ENCODE results near the gene SRCIN1.
A peak's percentile ranks its signal among the peaks of the same experiment; 100 is the strongest.

The SRCIN1 gene

DNA sequence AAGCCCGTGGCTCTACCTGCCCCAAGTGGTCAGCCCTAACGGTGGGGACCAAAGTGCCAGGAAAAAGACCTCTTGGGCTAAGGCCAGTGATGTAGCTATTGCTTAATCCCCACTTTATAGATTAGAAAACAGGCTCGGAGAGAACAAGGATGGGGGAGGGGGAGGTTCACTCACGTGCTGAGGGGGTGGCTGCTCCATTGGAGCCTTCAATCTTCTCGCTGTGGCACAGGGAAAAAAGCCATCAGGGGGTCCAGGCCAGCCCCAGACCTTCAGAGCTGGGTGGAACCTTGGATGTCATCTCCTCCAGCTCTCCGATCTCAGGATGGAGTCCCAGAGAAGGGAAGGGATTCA is 45.9 kb downstream of the SRCIN1 start:
- DNase-seq (ENCODE audit: low read depth) = no peak
- TF ChIP-seq, protein P1, sequence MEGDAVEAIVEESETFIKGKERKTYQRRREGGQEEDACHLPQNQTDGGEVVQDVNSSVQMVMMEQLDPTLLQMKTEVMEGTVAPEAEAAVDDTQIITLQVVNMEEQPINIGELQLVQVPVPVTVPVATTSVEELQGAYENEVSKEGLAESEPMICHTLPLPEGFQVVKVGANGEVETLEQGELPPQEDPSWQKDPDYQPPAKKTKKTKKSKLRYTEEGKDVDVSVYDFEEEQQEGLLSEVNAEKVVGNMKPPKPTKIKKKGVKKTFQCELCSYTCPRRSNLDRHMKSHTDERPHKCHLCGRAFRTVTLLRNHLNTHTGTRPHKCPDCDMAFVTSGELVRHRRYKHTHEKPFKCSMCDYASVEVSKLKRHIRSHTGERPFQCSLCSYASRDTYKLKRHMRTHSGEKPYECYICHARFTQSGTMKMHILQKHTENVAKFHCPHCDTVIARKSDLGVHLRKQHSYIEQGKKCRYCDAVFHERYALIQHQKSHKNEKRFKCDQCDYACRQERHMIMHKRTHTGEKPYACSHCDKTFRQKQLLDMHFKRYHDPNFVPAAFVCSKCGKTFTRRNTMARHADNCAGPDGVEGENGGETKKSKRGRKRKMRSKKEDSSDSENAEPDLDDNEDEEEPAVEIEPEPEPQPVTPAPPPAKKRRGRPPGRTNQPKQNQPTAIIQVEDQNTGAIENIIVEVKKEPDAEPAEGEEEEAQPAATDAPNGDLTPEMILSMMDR (IDR thresholded peaks at IDR 0.05; ENCODE audit: low read depth, low read length, missing control alignments) = no peak
- in situ Hi-C loops (cut with HindIII; ENCODE audit: low sequenced_read_pairs) = no loop called here
- no peak overlapping the region for H3K4me3 ChIP-seq (ENCODE audit: low read depth, low read length)

DNA sequence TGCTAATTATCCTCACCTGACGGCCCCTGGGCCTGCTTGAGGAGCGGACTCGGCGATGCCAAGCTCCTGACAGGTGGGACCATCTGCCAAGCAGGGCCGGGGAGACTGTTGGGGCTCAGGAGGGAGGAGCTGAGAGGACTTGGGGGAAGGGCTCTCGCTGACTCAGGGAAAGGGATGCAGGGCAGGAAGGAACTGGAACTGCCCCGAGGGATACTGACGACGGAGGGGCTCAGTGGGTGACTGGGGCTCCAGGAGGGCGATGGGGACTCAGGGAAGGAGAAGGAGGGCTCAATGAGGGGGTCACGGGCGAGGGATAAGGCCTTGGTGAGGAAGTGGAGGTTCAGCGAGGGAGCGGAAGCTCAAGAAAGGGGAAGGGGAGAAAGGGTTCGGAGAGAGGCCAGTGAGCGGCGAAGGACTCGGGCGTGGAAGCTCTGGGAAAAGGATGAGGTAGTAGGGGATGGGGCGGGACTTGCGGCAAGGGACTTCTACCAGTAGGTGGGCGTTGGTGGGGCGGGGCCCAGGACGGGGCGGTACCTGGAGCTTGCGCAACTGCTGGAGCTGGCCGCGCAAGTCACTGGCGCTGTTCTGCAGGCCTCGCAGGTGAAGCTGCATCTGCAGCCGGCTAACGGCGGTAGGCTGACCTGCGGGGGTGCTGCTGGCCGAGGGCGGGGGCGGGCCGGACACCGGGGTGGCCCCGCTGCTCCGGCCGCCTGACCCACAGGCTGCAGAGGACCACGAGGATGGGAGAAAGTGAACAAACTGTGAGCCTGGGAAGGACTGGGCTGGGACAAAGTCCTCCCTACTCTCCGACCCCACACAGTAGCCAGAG is 46.5 kb downstream of the SRCIN1 start:
- in situ Hi-C loops (cut with HindIII; ENCODE audit: low sequenced_read_pairs) = no loop called here
- no peak for DNase-seq (ENCODE audit: low read depth)
- no peak overlapping the region for H3K4me3 ChIP-seq (ENCODE audit: low read depth, low read length)
- TF ChIP-seq, protein P1 (IDR thresholded peaks at IDR 0.05; ENCODE audit: low read depth, low read length, missing control alignments) = no peak

DNA sequence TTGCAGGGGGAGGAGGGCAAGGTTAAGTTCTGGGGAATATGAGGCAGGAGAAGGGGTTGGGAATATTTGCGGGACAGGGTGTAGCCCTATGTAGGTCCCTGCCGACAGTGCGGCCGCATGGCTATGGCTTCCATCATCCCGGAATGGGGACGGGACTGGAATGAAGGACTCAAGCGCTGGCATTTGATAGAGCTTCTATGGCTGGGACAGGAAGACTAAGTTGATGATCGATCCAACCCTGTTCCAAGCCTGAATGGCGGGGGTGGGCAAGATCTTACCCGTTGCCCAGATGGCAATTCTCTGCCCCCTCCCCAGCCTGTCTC is 47.1 kb downstream of the SRCIN1 start:
- peak overlapping the region; percentile 37 for H3K4me3 ChIP-seq (ENCODE audit: low read depth, low read length)
- no peak for DNase-seq (ENCODE audit: low read depth)
- TF ChIP-seq, protein P1 (IDR thresholded peaks at IDR 0.05; ENCODE audit: low read depth, low read length, missing control alignments) = no peak
- in situ Hi-C loops (cut with HindIII; ENCODE audit: low sequenced_read_pairs) = no loop called here

DNA sequence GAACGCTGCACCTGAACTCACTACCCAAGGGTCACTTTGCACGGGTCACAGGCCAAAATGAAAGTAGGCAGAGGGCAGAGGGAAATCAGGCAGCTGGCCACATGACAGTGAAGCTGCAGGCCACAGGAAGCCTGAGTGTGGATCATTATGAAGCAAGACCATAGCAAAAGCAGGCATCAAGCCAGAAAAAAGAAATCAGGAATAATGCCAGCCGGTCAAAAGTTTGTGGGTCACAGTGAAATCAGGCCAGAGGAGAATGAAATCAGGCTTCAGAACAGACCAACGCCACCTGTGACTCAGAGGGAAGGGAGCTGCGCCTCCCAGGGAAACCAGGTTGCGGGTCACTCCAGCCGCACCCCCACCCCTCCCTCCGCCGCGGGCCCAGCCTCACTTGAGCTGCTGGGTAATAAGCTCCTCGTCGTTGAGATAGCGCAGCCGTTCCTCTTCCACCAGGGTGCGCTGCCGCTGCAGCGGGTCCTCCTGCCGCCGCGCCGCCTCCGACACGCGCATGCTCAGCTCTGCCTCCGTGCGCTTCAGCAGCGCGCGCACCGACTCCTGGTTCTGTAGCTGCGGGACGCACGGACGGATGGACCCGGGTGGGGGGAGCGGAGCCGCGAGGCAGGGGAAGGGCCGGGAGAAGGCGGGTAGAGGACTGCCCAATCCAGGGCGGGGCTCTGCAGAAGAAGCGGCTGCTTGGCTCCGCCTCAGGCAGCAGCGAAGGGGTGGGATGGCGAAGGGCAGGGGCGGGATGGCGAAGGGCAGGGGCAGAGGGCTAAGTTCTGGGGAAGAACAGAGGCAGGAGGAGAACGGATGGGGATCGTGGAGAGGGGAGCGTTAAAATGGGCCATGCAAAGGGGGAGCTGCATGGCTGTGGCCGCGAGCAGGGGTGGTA is 47.7 kb downstream of the SRCIN1 start:
- in situ Hi-C loops (cut with HindIII; ENCODE audit: low sequenced_read_pairs) = no loop called here
- DNase-seq (ENCODE audit: low read depth) = peak; percentile 68
- TF ChIP-seq, protein P1 (IDR thresholded peaks at IDR 0.05; ENCODE audit: low read depth, low read length, missing control alignments) = peak; percentile 95
- H3K4me3 ChIP-seq (ENCODE audit: low read depth, low read length) = peak overlapping the region; percentile 37

DNA sequence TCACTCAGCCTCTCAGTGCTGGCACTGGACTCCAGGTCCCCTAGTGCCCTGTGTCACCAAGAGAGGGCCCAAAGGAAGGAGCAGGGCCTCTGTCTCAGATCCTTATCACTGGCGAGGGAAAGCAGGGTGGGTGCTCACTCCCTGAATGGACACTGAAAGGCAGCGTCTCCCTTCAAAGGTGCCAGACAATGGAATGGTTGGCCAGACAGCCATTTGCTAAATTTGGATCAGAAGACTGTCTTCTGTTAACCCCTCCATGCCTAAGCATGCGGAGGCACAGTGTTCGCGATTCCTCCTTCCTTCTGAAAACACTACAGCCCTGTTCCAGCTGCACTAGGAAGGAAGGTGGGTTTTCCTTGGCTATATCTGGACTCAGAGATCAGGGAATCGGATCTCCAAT is 48.4 kb downstream of the SRCIN1 start:
- in situ Hi-C loops (cut with HindIII; ENCODE audit: low sequenced_read_pairs) = no loop called here
- TF ChIP-seq, protein P1 (IDR thresholded peaks at IDR 0.05; ENCODE audit: low read depth, low read length, missing control alignments) = no peak
- no peak for DNase-seq (ENCODE audit: low read depth)
- no peak overlapping the region for H3K4me3 ChIP-seq (ENCODE audit: low read depth, low read length)

DNA sequence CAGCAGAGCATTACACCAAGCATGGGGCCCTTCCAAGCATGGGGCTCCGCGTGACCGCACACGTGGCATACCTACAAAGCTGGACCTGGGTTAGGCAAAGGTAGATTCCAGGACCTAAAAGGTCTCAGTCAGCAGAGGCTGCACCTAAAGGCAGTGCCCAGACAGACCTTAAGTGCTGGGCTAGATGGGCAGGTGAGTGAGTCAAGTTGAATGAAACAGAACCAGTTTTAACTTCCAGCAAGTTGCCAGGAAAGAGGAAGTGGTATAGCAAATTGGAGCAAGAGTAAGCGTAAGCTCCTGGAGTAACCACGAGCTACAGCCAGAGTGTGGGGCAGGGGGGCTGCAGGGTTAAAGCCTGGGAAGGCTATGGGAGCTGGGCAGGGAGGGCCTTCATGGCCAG is 49.5 kb downstream of the SRCIN1 start:
- no peak for DNase-seq (ENCODE audit: low read depth)
- TF ChIP-seq, protein P1 (IDR thresholded peaks at IDR 0.05; ENCODE audit: low read depth, low read length, missing control alignments) = no peak
- in situ Hi-C loops (cut with HindIII; ENCODE audit: low sequenced_read_pairs) = no loop called here
- H3K4me3 ChIP-seq (ENCODE audit: low read depth, low read length) = no peak overlapping the region

All from astrocyte of the cerebellum (primary cell).